CD4-positive, CD25-positive, alpha-beta regulatory T cell (primary cell): ENCODE results near the gene RARRES2. TPM values are rescaled to one million over a fixed set of nuclear protein-coding genes. Genes with fewer than 3 reads are reported as not detected.

Source experiments
- ATAC-seq, 2 donors: fragments of 150-1000 bp; cut with Tn5 transposase; one replicate each; pipeline ENCODE4 v1.10.0; 2021; ENCODE audit warnings: low read depth in 2 of 2, moderate number of reproducible peaks in 2 of 2, moderate library complexity in 1 of 2
- DNase-seq, 3 donors: peaks; one replicate each; pipeline versions ENCODE4 v3.0.0 to v3.0.0-alpha.2; 2012 to 2022; ENCODE audit warnings: mixed read lengths in 1 of 3
- H3K27ac ChIP-seq: one replicate; pipeline ENCODE4 v1.7.0; 2013; ENCODE audit warnings: mild to moderate bottlenecking, low read length; ENCODE audit not compliant: insufficient read depth, poor library complexity, severe bottlenecking
- H3K27me3 ChIP-seq: one replicate; pipeline ENCODE4 v1.7.0; 2013; ENCODE audit warnings: low read length; ENCODE audit not compliant: control insufficient read depth, insufficient read depth
- H3K36me3 ChIP-seq: one replicate; pipeline ENCODE4 v1.7.0; 2013; ENCODE audit warnings: mild to moderate bottlenecking, low read length, moderate library complexity; ENCODE audit not compliant: control insufficient read depth, insufficient read depth
- H3K4me1 ChIP-seq: 2 replicates; pipeline ENCODE4 v1.7.0; 2013; ENCODE audit warnings: mild to moderate bottlenecking, low read length; ENCODE audit not compliant: insufficient read depth, control insufficient read depth, poor library complexity, severe bottlenecking
- H3K4me3 ChIP-seq: one replicate; pipeline ENCODE4 v1.7.0; 2013; ENCODE audit warnings: low read depth, mild to moderate bottlenecking, low read length, moderate library complexity
- H3K9me3 ChIP-seq, 2 experiments: 1 replicate in 1 of 2; 2 replicates in 1 of 2; pipeline ENCODE4 v1.7.0; 2013; ENCODE audit warnings: low read length in 2 of 2, mild to moderate bottlenecking in 1 of 2, moderate library complexity in 1 of 2; ENCODE audit not compliant: control insufficient read depth in 2 of 2
- H3K27ac Mint-ChIP-seq, 3 donors: one replicate each; pipeline ENCODE4 v1.8.0; 2020 to 2022; ENCODE audit warnings: mild to moderate bottlenecking in 3 of 3, mixed read lengths in 3 of 3, moderate library complexity in 2 of 3
- H3K27me3 Mint-ChIP-seq: one replicate; pipeline ENCODE4 v1.8.0; 2022; ENCODE audit warnings: mild to moderate bottlenecking, mixed read lengths
- H3K36me3 Mint-ChIP-seq: one replicate; pipeline ENCODE4 v1.8.0; 2020; ENCODE audit warnings: mixed read lengths
- H3K4me1 Mint-ChIP-seq, 4 donors: one replicate each; pipeline ENCODE4 v1.8.0; 2020 to 2022; ENCODE audit warnings: mixed read lengths in 4 of 4, mild to moderate bottlenecking in 1 of 4
- H3K4me3 Mint-ChIP-seq, 4 donors: one replicate each; pipeline ENCODE4 v1.8.0; 2020 to 2022; ENCODE audit warnings: mild to moderate bottlenecking in 4 of 4, mixed read lengths in 4 of 4, moderate library complexity in 3 of 4
- H3K9me3 Mint-ChIP-seq, 7 donors: one replicate each; pipeline ENCODE4 v1.8.0; 2020 to 2022; ENCODE audit warnings: mixed read lengths in 7 of 7, mild to moderate bottlenecking in 3 of 7, moderate library complexity in 2 of 7
- polyA plus RNA-seq, 4 donors: library from polyadenylated mRNA; unstranded; fragments of 300-500 nt; fragmentation: Illumina TruSeq; gene quantifications; one replicate each; pipeline ENCODE4 v1.2.3, GENCODE V29; 2021
- total RNA-seq: library from RNA; stranded (reverse); gene quantifications from one replicate; pipeline ENCODE4 v1.2.3, GENCODE V29; 2022

Gene RARRES2
- total and polyA plus RNA-seq, 5 donors from 2014 or later: not detected

GRCh38 chr7:150335108-150335773 is 6.2 kb downstream of the RARRES2 start:
- H3K4me3 Mint-ChIP-seq: no peak overlapping the region
- Histone ChIP-seq H3K9me3 (no peaks in the 10 kb centered on the region), H3K4me3 (no peak overlapping the region), H3K4me1 (no peaks in the 10 kb centered on the region), H3K36me3 (peaks cover 3% of the 10 kb centered on the region), H3K27ac (no peak overlapping the region), H3K27me3 (no peaks in the 10 kb centered on the region)
- H3K9me3 Mint-ChIP-seq: no peaks in the 10 kb centered on the region
- ATAC-seq (no peak), DNase-seq (no peak)
- peak overlapping the region in 1 of 3 donors; percentile 52 for H3K27ac Mint-ChIP-seq
- H3K36me3 Mint-ChIP-seq: peaks cover 12% of the 10 kb centered on the region
- peaks cover 13% of the 10 kb centered on the region for H3K27me3 Mint-ChIP-seq
- peaks cover 0 to 9% (median 5%) of the 10 kb centered on the region in 4 donors for H3K4me1 Mint-ChIP-seq

- Mint-ChIP-seq H3K4me3 (no peak overlapping the region), H3K27me3 (peaks cover 4% of the 10 kb centered on the region), H3K27ac (no peak overlapping the region), H3K9me3 (no peaks in the 10 kb centered on the region), H3K4me1 (peaks cover 0 to 6% (median 2%) of the 10 kb centered on the region in 4 donors), H3K36me3 (peaks cover 14% of the 10 kb centered on the region)
- no peak overlapping the region for H3K4me3 ChIP-seq
- H3K27ac ChIP-seq: no peak overlapping the region
- no peaks in the 10 kb centered on the region for H3K9me3 ChIP-seq
- H3K4me1 ChIP-seq: no peaks in the 10 kb centered on the region
- peaks cover 6% of the 10 kb centered on the region for H3K36me3 ChIP-seq
- no peaks in the 10 kb centered on the region for H3K27me3 ChIP-seq
- no peak for ATAC-seq
- no peak for DNase-seq
These were observed 7.3 kb downstream of the RARRES2 start for GRCh38 chr7:150334108-150334507.

- Mint-ChIP-seq H3K4me3 (no peak overlapping the region), H3K9me3 (no peaks in the 10 kb centered on the region), H3K27ac (no peak overlapping the region), H3K27me3 (peaks cover 4% of the 10 kb centered on the region), H3K4me1 (peaks cover 0 to 6% (median 2%) of the 10 kb centered on the region in 4 donors), H3K36me3 (peaks cover 18% of the 10 kb centered on the region)
- Histone ChIP-seq H3K4me3 (no peak overlapping the region), H3K27ac (no peak overlapping the region), H3K9me3 (no peaks in the 10 kb centered on the region), H3K27me3 (no peaks in the 10 kb centered on the region), H3K36me3 (peaks cover 10% of the 10 kb centered on the region), H3K4me1 (no peaks in the 10 kb centered on the region)
- ATAC-seq: no peak
- DNase-seq: no peak
These were observed 7.8 kb downstream of the RARRES2 start for GRCh38 chr7:150333659-150334058.

- Mint-ChIP-seq H3K4me3 (no peak overlapping the region), H3K27ac (peak overlapping the region in 1 of 3 donors; percentile 46), H3K4me1 (peaks cover 0 to 6% (median 2%) of the 10 kb centered on the region in 4 donors), H3K27me3 (peaks cover 4% of the 10 kb centered on the region), H3K36me3 (peaks cover 24% of the 10 kb centered on the region), H3K9me3 (no peaks in the 10 kb centered on the region)
- ATAC-seq (no peak), DNase-seq (no peak)
- Histone ChIP-seq H3K4me3 (no peak overlapping the region), H3K27ac (no peak overlapping the region), H3K36me3 (peaks cover 16% of the 10 kb centered on the region), H3K4me1 (no peaks in the 10 kb centered on the region), H3K9me3 (no peaks in the 10 kb centered on the region), H3K27me3 (no peaks in the 10 kb centered on the region)
These were observed 8.4 kb downstream of the RARRES2 start for GRCh38 chr7:150332852-150333635.

- Mint-ChIP-seq H3K4me3 (no peak overlapping the region), H3K27ac (no peak overlapping the region), H3K9me3 (no peaks in the 10 kb centered on the region), H3K36me3 (peaks cover 34% of the 10 kb centered on the region), H3K4me1 (peaks cover 5 to 10% (median 7%) of the 10 kb centered on the region in 4 donors), H3K27me3 (no peaks in the 10 kb centered on the region)
- peaks cover 28% of the 10 kb centered on the region for H3K36me3 ChIP-seq
- no peaks in the 10 kb centered on the region for H3K27me3 ChIP-seq
- H3K4me3 ChIP-seq: no peak overlapping the region
- no peaks in the 10 kb centered on the region for H3K9me3 ChIP-seq
- no peak overlapping the region for H3K27ac ChIP-seq
- H3K4me1 ChIP-seq: no peaks in the 10 kb centered on the region
- ATAC-seq (no peak), DNase-seq (no peak)
These were observed 11.1 kb downstream of the RARRES2 start for GRCh38 chr7:150330211-150330885.

GRCh38 chr7:150329331-150330120 is 11.9 kb downstream of the RARRES2 start:
- Histone ChIP-seq H3K27me3 (no peaks in the 10 kb centered on the region), H3K4me3 (no peak overlapping the region), H3K27ac (no peak overlapping the region), H3K9me3 (no peaks in the 10 kb centered on the region), H3K36me3 (peaks cover 31% of the 10 kb centered on the region), H3K4me1 (peaks cover 5% of the 10 kb centered on the region)
- Mint-ChIP-seq H3K4me1 (peaks cover 3 to 18% (median 12%) of the 10 kb centered on the region in 4 donors), H3K36me3 (peaks cover 40% of the 10 kb centered on the region), H3K9me3 (no peaks in the 10 kb centered on the region), H3K27me3 (no peaks in the 10 kb centered on the region), H3K4me3 (no peak overlapping the region), H3K27ac (no peak overlapping the region)
- ATAC-seq: no peak
- no peak for DNase-seq

- ATAC-seq (no peak), DNase-seq (no peak)
- Mint-ChIP-seq H3K36me3 (peaks cover 40% of the 10 kb centered on the region), H3K9me3 (peaks cover 0 to 2% (median 0%) of the 10 kb centered on the region in 7 donors), H3K4me3 (peak overlapping the region in 2 of 4 donors; percentile 51 to 54), H3K27me3 (no peaks in the 10 kb centered on the region), H3K27ac (no peak overlapping the region), H3K4me1 (peaks cover 8 to 34% (median 24%) of the 10 kb centered on the region in 4 donors)
- H3K27me3 ChIP-seq: no peaks in the 10 kb centered on the region
- H3K4me3 ChIP-seq: no peak overlapping the region
- peaks cover 31% of the 10 kb centered on the region for H3K36me3 ChIP-seq
- H3K27ac ChIP-seq: no peak overlapping the region
- H3K9me3 ChIP-seq: no peaks in the 10 kb centered on the region
- peaks cover 18% of the 10 kb centered on the region for H3K4me1 ChIP-seq
These were observed 14.1 kb downstream of the RARRES2 start for GRCh38 chr7:150327308-150327707.
